ENCODE data around the gene TP73. TPM values are rescaled to one million over a fixed set of nuclear protein-coding genes. Genes with fewer than 3 reads are reported as not detected.
"Not testable (repeated sequence)": the region's sequence is repeated elsewhere in the genome, so short reads cannot be mapped to it uniquely, and the experiment has no call there.

TP73 gene
- total RNA-seq, 1 experiment from 2014 or later = 1.6 TPM

DNA sequence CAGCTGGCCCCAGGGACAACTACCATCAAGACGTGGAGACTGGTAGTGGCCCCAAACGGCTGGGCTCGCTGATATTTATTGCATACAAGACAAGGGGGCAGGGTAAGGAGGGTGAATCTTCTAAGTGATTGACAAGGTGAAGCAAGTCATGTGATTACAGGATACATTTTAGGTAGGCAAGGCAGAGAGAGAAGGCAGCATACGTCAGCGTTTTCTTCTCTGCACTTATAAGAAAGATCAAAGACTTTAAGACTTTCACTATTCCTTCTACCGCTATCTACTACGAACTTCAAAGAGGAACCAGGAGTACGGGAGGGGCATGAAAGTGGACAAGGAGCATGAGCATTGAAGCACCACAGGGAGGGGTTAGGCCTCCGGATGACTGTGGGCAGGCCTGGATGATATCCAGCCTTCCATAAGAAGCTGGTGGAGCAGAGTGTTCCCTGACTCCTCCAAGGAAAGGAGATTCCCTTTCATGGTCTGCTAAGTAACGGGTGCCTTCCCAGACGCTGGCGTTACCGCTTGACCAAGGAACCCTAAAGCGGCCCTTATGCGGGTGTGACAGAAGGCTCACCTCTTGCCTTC, 96.1 kb downstream of the TP73 start:
- H3K4me3 ChIP-seq (ENCODE audit: insufficient read depth, low read depth, low read length); DNase-seq; H3K27me3 ChIP-seq (ENCODE audit: control insufficient read depth, insufficient read depth, low read length); H3K36me3 ChIP-seq (replicated peaks; ENCODE audit: control insufficient read depth, insufficient read depth, low read length): not testable (repeated sequence)

DNA sequence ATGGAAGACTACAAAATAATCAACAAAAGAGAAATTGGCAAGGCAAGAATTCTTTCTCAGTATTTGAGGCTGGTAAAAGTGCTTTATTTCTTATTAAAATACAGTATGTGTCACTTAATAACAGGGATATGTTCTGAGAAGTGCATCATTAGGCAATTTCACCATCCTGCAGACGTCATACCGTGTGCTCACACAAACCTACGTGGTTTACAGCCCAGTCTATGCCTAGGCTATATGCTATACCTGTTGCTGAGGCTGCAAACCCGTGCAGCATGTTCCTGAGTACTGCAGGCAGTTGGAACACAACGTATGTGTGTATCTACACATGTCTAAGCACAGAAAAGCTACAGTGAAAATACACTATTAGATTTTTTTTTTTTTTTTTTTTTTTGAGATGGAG, 97.2 kb downstream of the TP73 start:
- no peak for DNase-seq
- H3K27me3 ChIP-seq (ENCODE audit: control insufficient read depth, insufficient read depth, low read length) = peaks cover 2% of the 10 kb centered on the region; the same call in 1 of the 2 replicates
- no peak overlapping the region for H3K4me3 ChIP-seq (ENCODE audit: insufficient read depth, low read depth, low read length)
- no peaks in the 10 kb centered on the region for H3K36me3 ChIP-seq (replicated peaks; ENCODE audit: control insufficient read depth, insufficient read depth, low read length)

- no peaks in the 10 kb centered on the region for H3K36me3 ChIP-seq (replicated peaks; ENCODE audit: control insufficient read depth, insufficient read depth, low read length)
- DNase-seq = no peak
- H3K27me3 ChIP-seq (ENCODE audit: control insufficient read depth, insufficient read depth, low read length) = peaks cover 2% of the 10 kb centered on the region; the same call in 1 of the 2 replicates
- no peak overlapping the region for H3K4me3 ChIP-seq (ENCODE audit: insufficient read depth, low read depth, low read length)
These were observed 98.4 kb downstream of the TP73 start for GRCh38 chr1:3750741-3751140.

GRCh38 chr1:3752400-3752945, 100.2 kb downstream of the TP73 start, which contains the start of gene CCDC27:
Gene CCDC27, plus strand, starts transcription at chr1:3752450. Its CDS starts 32 bp downstream, at chr1:3752482.
- H3K4me3 ChIP-seq (ENCODE audit: insufficient read depth, low read depth, low read length) = no peak within 1 kb of the TSS
- DNase-seq = no peak
- peaks cover 4% of the 10 kb centered on the region for H3K27me3 ChIP-seq (ENCODE audit: control insufficient read depth, insufficient read depth, low read length)
- no peaks in the 10 kb centered on the region for H3K36me3 ChIP-seq (replicated peaks; ENCODE audit: control insufficient read depth, insufficient read depth, low read length)

DNA sequence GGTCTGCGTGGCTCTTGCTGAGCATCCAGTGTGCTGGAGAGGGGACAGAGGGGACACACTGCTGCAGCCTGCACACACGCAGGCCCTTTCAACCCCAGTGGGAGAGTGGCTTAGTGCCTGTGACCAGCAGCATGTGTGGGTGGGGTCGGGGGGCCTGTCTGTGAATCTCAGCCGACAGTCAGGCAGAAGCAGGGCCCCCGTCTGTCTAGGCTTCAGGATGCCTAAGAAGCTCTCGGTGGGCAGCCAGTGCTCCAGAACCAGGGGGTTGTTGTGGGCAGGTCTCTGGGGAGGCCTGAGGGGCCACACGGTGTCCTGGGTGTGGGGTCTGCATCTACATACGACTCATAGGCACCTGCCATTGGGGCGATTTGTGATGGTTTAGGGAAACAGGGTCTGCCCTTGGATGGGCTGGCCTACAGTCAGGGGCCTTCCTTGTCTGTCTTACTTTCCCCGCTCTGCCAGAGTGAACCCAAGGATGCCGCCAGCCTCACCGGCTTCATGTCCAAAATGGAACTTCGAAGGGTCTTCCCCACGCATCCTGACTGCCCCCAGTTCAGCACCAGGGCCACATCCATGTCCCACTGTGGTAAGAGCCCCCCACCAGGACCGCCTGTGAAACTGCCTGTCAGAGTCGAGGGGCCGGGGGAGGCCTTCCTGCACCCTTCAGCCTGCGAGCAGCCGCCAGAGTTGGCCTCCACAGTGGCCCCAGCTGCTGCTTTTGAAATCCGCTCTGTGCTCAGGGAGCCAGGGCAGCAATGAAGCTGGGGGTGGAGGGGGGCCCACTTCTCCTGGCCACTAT, 101.5 kb downstream of the TP73 start:
- H3K36me3 ChIP-seq (replicated peaks; ENCODE audit: control insufficient read depth, insufficient read depth, low read length) = no peaks in the 10 kb centered on the region
- peaks cover 4% of the 10 kb centered on the region for H3K27me3 ChIP-seq (ENCODE audit: control insufficient read depth, insufficient read depth, low read length)
- DNase-seq = no peak
- no peak overlapping the region for H3K4me3 ChIP-seq (ENCODE audit: insufficient read depth, low read depth, low read length)

DNA sequence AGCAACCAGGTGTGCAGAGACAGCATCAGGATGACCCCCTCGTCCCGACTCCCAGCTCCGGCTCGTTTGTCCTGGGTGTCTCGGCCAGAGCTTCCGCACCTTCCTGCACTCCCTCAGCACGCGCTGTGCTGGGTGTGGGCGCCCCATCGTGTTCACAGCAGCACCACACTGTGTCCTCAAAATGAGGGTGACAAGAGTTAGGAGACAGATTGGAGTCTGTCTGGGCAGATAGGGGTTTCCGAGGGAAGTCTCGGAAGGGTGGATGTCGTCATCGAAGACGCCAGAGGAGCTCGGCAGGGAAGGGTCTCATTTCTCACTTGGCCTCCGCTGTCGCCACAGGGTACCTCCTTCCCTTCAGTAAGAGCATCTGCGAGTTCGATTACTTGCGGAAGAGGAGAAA, 104.1 kb downstream of the TP73 start:
- Histone ChIP-seq H3K27me3 (ENCODE audit: control insufficient read depth, insufficient read depth, low read length) (peaks cover 2% of the 10 kb centered on the region), H3K4me3 (ENCODE audit: insufficient read depth, low read depth, low read length) (no peak overlapping the region), H3K36me3 (replicated peaks; ENCODE audit: control insufficient read depth, insufficient read depth, low read length) (no peaks in the 10 kb centered on the region)
- no peak for DNase-seq

DNA sequence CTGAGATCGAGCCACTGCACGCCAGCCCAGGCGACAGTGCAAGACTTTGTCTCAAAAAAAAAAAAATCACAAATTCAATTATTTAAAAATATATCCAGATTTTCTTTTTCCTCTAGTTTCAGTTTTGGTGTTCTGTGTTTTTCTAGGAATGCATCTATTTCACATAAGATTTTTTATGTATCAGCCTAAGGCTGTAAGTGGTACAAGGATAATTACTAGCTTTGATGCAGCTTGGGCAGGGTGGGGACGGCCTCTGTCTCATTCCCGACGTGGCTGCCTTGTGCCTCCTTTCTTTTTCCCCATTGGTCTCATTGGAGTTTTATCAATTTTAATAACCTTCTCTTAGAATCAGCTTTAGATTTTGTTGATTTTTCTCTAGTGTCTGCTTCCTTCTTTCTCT, 106.8 kb downstream of the TP73 start:
- DNase-seq = no peak
- Histone ChIP-seq H3K4me3 (ENCODE audit: insufficient read depth, low read depth, low read length) (no peak overlapping the region), H3K27me3 (ENCODE audit: control insufficient read depth, insufficient read depth, low read length) (peaks cover 2% of the 10 kb centered on the region), H3K36me3 (replicated peaks; ENCODE audit: control insufficient read depth, insufficient read depth, low read length) (no peaks in the 10 kb centered on the region)

- H3K4me3 ChIP-seq (ENCODE audit: insufficient read depth, low read depth, low read length) = no peak overlapping the region
- H3K27me3 ChIP-seq (ENCODE audit: control insufficient read depth, insufficient read depth, low read length) = peaks cover 2% of the 10 kb centered on the region
- DNase-seq = no peak
- no peaks in the 10 kb centered on the region for H3K36me3 ChIP-seq (replicated peaks; ENCODE audit: control insufficient read depth, insufficient read depth, low read length)
These were observed 107.5 kb downstream of the TP73 start for GRCh38 chr1:3759796-3760195.

DNA sequence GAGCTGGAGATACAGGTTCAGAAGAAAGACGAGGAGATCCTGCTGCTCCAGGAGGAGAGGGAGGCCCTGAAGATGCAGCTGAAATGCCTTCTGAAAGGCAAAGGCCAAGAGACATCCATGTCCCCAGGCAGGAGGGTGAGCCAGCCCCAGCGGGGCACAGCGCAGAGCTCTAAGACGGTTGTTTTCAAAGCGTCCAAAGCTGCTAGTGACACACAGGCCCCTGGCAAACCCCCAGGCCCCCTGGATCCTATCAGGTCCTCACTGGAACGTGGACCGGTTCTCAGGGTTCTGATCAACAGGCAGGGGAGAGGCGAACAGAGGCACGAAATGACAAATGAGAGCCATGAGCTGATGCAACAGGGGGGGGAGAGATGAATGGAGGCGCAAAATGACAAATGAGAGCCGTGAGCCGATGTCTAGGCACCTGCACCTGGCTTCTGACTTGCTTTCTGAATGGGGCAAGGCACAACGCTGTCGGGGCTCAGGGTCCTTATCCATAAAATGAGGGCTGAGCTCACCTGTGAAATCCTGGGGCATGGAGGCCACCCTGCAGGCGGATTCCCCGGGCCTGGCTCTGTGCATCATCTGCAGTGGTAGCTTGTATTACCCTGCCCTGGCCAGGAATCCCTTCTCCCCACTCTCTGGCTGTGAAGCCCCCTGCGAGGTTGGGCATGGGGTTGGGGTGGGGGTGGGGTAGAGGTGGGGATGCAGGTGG, 109.1 kb downstream of the TP73 start:
- no peak for DNase-seq
- no peak overlapping the region for H3K4me3 ChIP-seq (ENCODE audit: insufficient read depth, low read depth, low read length)
- H3K36me3 ChIP-seq (replicated peaks; ENCODE audit: control insufficient read depth, insufficient read depth, low read length) = no peaks in the 10 kb centered on the region
- peaks cover under 1% of the 10 kb centered on the region for H3K27me3 ChIP-seq (ENCODE audit: control insufficient read depth, insufficient read depth, low read length)

DNA sequence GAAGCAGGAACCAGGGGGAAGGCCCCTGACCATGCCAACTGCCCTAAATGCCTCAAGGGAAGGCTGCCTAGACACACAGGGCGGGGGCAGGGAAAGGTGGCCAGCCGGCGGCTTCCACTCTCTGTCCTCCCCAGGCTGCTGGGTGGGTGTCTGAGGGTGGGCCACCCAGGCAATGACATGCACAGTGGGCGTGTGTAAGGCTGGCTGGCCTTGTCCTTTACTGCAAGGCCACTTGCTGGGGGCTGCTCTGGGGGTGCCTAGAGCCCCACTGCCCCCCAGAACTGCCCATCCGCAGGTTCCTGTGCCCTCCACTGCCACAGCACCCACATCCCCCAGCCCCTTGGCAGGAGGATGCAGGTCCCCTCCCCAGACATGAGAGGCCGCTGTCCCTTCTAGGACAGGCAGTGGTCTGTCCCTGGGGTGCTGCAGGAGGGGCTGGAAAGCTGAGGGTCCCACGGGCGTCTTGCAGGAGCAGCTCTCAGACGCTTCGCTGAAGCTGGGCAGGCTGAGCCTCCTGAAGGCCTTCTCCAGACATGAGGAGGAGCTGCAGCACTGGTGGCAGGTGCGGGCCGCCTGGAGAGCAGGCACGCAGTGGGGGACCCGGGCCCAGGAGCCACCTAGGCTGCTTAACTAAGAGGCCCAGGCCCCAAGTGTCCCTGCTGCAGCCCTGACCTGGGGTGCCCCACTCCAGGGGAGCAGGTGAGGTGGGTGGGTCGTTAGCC, 110.0 kb downstream of the TP73 start:
- H3K27me3 ChIP-seq (ENCODE audit: control insufficient read depth, insufficient read depth, low read length) = no peaks in the 10 kb centered on the region; the same call in 1 of the 2 replicates
- no peak overlapping the region for H3K4me3 ChIP-seq (ENCODE audit: insufficient read depth, low read depth, low read length)
- DNase-seq = no peak
- no peaks in the 10 kb centered on the region for H3K36me3 ChIP-seq (replicated peaks; ENCODE audit: control insufficient read depth, insufficient read depth, low read length)

DNA sequence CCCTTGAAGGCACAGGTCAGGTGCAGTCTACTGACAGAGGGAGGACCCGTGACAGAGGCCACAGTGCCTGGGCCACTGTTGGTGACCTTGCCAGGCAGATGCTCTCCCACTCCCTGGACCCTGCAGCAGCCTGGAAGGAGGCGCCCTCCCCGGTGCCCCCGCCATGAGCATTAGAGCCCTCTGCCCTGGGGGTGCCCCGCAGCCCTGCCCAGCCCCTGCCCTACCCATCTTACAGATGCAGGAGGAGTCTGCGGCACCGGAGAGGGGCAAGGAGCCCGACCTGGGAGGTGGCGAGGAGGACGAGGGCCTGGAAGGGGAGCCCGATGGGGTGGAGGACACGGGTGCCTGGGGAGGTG, 110.5 kb downstream of the TP73 start:
- DNase-seq = no peak
- Histone ChIP-seq H3K36me3 (replicated peaks; ENCODE audit: control insufficient read depth, insufficient read depth, low read length) (no peaks in the 10 kb centered on the region), H3K27me3 (ENCODE audit: control insufficient read depth, insufficient read depth, low read length) (no peaks in the 10 kb centered on the region; the same call in 1 of the 2 replicates), H3K4me3 (ENCODE audit: insufficient read depth, low read depth, low read length) (no peak overlapping the region)

- DNase-seq = no peak
- H3K27me3 ChIP-seq (ENCODE audit: control insufficient read depth, insufficient read depth, low read length) = no peaks in the 10 kb centered on the region; the same call in none of the 2 replicates
- no peaks in the 10 kb centered on the region; the same call in 1 of the 2 replicates for H3K36me3 ChIP-seq (replicated peaks; ENCODE audit: control insufficient read depth, insufficient read depth, low read length)
- H3K4me3 ChIP-seq (ENCODE audit: insufficient read depth, low read depth, low read length) = no peak overlapping the region
These were observed 111.2 kb downstream of the TP73 start for GRCh38 chr1:3763351-3764125.

- H3K36me3 ChIP-seq (replicated peaks; ENCODE audit: control insufficient read depth, insufficient read depth, low read length) = no peaks in the 10 kb centered on the region; the same call in 1 of the 2 replicates
- DNase-seq = no peak
- no peak overlapping the region for H3K4me3 ChIP-seq (ENCODE audit: insufficient read depth, low read depth, low read length)
- peaks cover 7% of the 10 kb centered on the region for H3K27me3 ChIP-seq (ENCODE audit: control insufficient read depth, insufficient read depth, low read length)
These were observed 115.1 kb downstream of the TP73 start for GRCh38 chr1:3767328-3767925.
